T-helper 1 cell (primary cell): ENCODE data around the gene EIF2AK3.
"Not testable (repeated sequence)": the region's sequence is repeated elsewhere in the genome, so short reads cannot be mapped to it uniquely, and the experiment has no call there.

Experiments used
- DNase-seq, 5 donors: peaks; one replicate each; pipeline ENCODE4 v3.0.0-alpha.2; 2012 to 2020
- total RNA-seq, 4 donors: gene quantifications; one replicate each; lab custom pipeline; 2026; lab: John Stamatoyannopoulos, UW

Gene EIF2AK3
- total RNA-seq: 65.9 to 123 (median 89.2) reads per million in 4 donors

- DNase-seq: peak; percentile 87 to 100 (median 92)
These were observed at the start of gene EIF2AK3 for GRCh38 chr2:88627055-88627855. Gene EIF2AK3, minus strand, starts transcription at chr2:88627464. Its CDS starts 190 bp downstream, at chr2:88627274.

- no peak for DNase-seq
These were observed 46.1 kb upstream of the EIF2AK3 start for GRCh38 chr2:88673363-88673762.

GRCh38 chr2:88671786-88672427 lies 44.6 kb upstream of the EIF2AK3 start:
- DNase-seq: peak in 1 of 5 donors; percentile 47

GRCh38 chr2:88669482-88670214 lies 42.4 kb upstream of the EIF2AK3 start:
- peak in 2 of 5 donors; percentile 6 to 37 for DNase-seq

GRCh38 chr2:88668862-88669261 lies 41.6 kb upstream of the EIF2AK3 start:
- DNase-seq: no peak

- DNase-seq: no peak
These were observed 40.0 kb upstream of the EIF2AK3 start for GRCh38 chr2:88667219-88667618.

GRCh38 chr2:88666576-88666975 lies 39.3 kb upstream of the EIF2AK3 start:
- no peak for DNase-seq

GRCh38 chr2:88660622-88661021 lies 33.4 kb upstream of the EIF2AK3 start:
- DNase-seq: no peak

GRCh38 chr2:88659538-88659915 lies 32.3 kb upstream of the EIF2AK3 start:
- no peak for DNase-seq

- no peak for DNase-seq
These were observed 31.7 kb upstream of the EIF2AK3 start for GRCh38 chr2:88658881-88659537.

- no peak for DNase-seq
These were observed 31.1 kb upstream of the EIF2AK3 start for GRCh38 chr2:88658326-88658725.

- no peak for DNase-seq
These were observed 29.9 kb upstream of the EIF2AK3 start for GRCh38 chr2:88657131-88657530.

- no peak for DNase-seq
These were observed 29.4 kb upstream of the EIF2AK3 start for GRCh38 chr2:88656690-88657089.

- no peak for DNase-seq
These were observed 27.4 kb upstream of the EIF2AK3 start for GRCh38 chr2:88654714-88655113.

GRCh38 chr2:88651646-88652045 lies 24.4 kb upstream of the EIF2AK3 start:
- no peak for DNase-seq

GRCh38 chr2:88645291-88645882 lies 18.1 kb upstream of the EIF2AK3 start:
- not testable (repeated sequence) for DNase-seq

GRCh38 chr2:88642278-88642677 lies 15.0 kb upstream of the EIF2AK3 start:
- DNase-seq: no peak

- DNase-seq: no peak
These were observed 14.1 kb upstream of the EIF2AK3 start for GRCh38 chr2:88641330-88641729.

- peak in 1 of 5 donors; percentile 71 for DNase-seq
These were observed 12.6 kb upstream of the EIF2AK3 start for GRCh38 chr2:88639865-88640264.

- DNase-seq: peak in 1 of 5 donors; percentile 70
These were observed 11.5 kb upstream of the EIF2AK3 start for GRCh38 chr2:88638743-88639142.

- no peak for DNase-seq
These were observed 10.9 kb upstream of the EIF2AK3 start for GRCh38 chr2:88638123-88638650.

GRCh38 chr2:88637464-88637863 lies 10.2 kb upstream of the EIF2AK3 start:
- no peak for DNase-seq
